Measurements from ENCODE around the gene DPYSL4. TPM values are rescaled to one million over a fixed set of nuclear protein-coding genes. Genes with fewer than 3 reads are reported as not detected.
A peak's percentile ranks its signal among the peaks of the same experiment; 100 is the strongest.

Gene DPYSL4
- total RNA-seq = 1 to 10 TPM; 1.2 to 1.6 TPM

GRCh38 chr10:132186488-132187429 is at the start of gene DPYSL4:
DPYSL4 (plus strand) TSS chr10:132186948; CDS start chr10:132187064, 116 bp downstream.
- H3K9me3 Mint-ChIP-seq = peaks cover 3% of the 10 kb centered on the region
- no peak for DNase-seq
- no peak within 1 kb of the TSS for H3K4me3 Mint-ChIP-seq
- H3K36me3 Mint-ChIP-seq (ENCODE audit: low read depth) = no peaks in the 10 kb centered on the region
- H3K4me1 Mint-ChIP-seq = peaks cover 3% of the 10 kb centered on the region
- H3K27ac Mint-ChIP-seq = no peak within 1 kb of the TSS
- ChIA-PET POLR2A (no interaction called here), CTCF (interaction anchor here (0.9 kb wide), 1 partner anchor 13 kb away, joined by 3 read pairs; no protein-coding TSS in a partner anchor)
- peaks cover 46% of the 10 kb centered on the region for H3K27me3 Mint-ChIP-seq

DNA sequence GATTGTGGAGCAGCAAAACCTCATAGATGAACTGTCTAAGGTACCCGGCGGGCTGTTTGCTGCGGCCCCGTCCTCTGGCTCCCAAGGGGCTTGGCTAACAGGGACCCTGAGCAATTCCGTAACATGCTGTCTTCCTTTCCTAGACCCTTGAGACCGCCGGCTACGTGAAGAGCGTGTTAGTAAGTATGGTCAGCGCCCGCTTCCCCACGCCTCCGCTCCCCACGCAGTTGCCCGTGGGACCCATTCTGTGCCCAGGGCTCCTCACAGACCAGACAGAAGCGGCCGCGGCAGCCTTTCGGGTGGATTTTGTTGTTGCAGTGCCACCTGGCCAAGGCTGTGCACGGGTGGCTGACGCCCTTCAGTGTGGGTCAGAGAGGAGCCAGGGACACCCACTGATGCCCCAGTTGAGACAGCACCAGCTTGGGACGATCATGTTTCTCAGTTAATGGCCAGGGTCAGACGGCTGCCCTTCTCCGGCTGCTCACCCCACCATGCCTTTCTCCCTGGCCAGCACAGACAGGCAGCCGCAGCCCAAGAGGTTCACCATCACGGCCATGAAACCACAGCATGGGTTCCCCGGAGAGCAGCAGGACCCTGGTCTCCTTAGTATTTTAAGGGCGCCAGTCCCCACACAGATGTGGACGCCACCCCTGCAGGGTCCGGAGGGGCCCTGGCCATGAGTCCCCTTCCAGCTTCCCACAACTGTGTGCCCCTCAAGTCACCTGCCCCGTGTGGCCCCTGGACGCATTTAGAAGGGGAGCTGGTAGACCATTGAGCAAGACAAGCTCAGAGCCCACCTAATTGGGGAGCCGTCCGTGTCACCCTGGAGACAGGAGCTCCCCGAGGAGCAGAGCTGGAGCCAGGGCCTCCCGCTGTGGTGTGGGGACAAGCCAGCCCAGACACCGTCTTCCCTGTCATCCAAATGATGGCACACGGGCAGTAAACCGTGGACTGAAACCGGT is 49.4 kb upstream of the DPYSL4 start:
- Mint-ChIP-seq H3K27me3 (no peaks in the 10 kb centered on the region), H3K4me3 (no peak overlapping the region), H3K27ac (no peak overlapping the region), H3K9me3 (no peaks in the 10 kb centered on the region), H3K36me3 (ENCODE audit: low read depth) (no peaks in the 10 kb centered on the region), H3K4me1 (no peaks in the 10 kb centered on the region)
- no peak for DNase-seq
- CTCF ChIA-PET = no interaction called here
- POLR2A ChIA-PET = no interaction called here

DNA sequence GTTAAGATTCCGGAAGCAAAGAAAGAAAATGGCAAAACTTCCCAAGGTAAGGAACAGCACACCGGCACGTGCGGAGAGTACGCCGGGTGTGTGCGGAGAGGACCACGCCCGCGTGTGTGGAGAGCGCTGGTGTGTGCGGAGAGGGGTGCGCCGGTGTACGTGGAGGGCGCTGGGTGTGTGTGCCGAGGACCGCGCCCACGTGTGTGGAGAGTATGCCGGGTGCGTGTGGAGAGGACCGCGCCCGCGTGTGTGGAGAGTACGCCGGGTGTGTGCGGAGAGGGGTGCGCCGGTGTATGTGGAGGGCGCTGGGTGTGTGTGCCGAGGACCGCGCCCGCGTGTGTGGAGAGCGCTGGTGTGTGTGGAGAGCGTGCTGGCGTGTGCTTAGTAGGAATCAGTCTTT is 48.6 kb upstream of the DPYSL4 start:
- Mint-ChIP-seq H3K27me3 (no peaks in the 10 kb centered on the region), H3K36me3 (ENCODE audit: low read depth) (no peaks in the 10 kb centered on the region), H3K9me3 (no peaks in the 10 kb centered on the region), H3K4me1 (no peaks in the 10 kb centered on the region), H3K4me3 (no peak overlapping the region), H3K27ac (no peak overlapping the region)
- POLR2A ChIA-PET = no interaction called here
- DNase-seq = no peak
- CTCF ChIA-PET = no interaction called here

DNA sequence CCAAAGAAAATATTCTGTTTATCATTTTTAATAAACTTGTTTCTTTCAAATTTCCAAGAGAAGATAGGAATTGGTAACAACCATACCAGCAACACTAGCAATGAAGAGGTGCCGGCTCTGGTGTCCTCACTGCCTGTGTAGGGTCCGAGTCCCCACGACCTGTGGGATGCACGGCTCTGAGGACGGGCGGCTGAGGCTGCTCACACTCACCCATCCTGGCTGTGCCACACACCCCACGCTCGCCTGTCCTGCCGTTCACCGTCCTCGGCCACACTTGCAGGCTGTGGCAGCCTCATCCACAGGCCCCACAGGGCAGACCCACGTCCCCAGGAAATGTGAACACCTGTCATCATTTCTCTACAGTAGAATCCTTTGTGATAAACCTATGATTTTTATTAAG is 48.2 kb upstream of the DPYSL4 start:
- POLR2A ChIA-PET = no interaction called here
- no peaks in the 10 kb centered on the region for H3K36me3 Mint-ChIP-seq (ENCODE audit: low read depth)
- no peak overlapping the region for H3K4me3 Mint-ChIP-seq
- H3K9me3 Mint-ChIP-seq = no peaks in the 10 kb centered on the region
- peaks cover 2% of the 10 kb centered on the region for H3K27me3 Mint-ChIP-seq
- DNase-seq = no peak
- H3K4me1 Mint-ChIP-seq = no peaks in the 10 kb centered on the region
- CTCF ChIA-PET = no interaction called here
- no peak overlapping the region for H3K27ac Mint-ChIP-seq

DNA sequence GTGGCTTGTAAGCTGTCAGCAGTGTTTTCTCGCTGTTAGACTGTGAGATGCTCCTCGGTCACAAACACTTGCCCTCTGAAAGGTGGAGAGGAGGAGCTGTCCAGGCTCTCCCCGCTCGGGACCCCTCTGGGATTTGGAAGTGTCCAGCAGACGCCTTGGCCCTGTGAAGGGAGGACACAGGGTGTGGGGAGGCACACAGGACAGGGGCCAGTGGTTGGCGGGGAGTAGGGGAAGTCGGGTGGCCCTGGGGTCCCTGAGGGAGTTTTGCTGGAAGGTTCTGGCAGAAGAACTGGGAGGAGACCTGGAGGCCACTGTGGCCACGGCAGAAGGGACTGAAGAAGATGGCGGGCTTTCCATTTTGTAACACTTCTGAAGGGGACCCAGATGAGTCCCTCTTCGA is 47.2 kb upstream of the DPYSL4 start:
- CTCF ChIA-PET = no interaction called here
- no peaks in the 10 kb centered on the region for H3K36me3 Mint-ChIP-seq (ENCODE audit: low read depth)
- no peak overlapping the region for H3K27ac Mint-ChIP-seq
- POLR2A ChIA-PET = no interaction called here
- no peaks in the 10 kb centered on the region for H3K9me3 Mint-ChIP-seq
- peaks cover 2% of the 10 kb centered on the region for H3K27me3 Mint-ChIP-seq
- no peak overlapping the region for H3K4me3 Mint-ChIP-seq
- no peaks in the 10 kb centered on the region for H3K4me1 Mint-ChIP-seq
- no peak for DNase-seq

GRCh38 chr10:132140167-132140925 is 46.4 kb upstream of the DPYSL4 start:
- no peaks in the 10 kb centered on the region for H3K36me3 Mint-ChIP-seq (ENCODE audit: low read depth)
- H3K4me1 Mint-ChIP-seq = no peaks in the 10 kb centered on the region
- no peak overlapping the region for H3K27ac Mint-ChIP-seq
- no peaks in the 10 kb centered on the region for H3K9me3 Mint-ChIP-seq
- ChIA-PET CTCF (no interaction called here), POLR2A (no interaction called here)
- no peak overlapping the region for H3K4me3 Mint-ChIP-seq
- H3K27me3 Mint-ChIP-seq = peaks cover 2% of the 10 kb centered on the region
- no peak for DNase-seq

DNA sequence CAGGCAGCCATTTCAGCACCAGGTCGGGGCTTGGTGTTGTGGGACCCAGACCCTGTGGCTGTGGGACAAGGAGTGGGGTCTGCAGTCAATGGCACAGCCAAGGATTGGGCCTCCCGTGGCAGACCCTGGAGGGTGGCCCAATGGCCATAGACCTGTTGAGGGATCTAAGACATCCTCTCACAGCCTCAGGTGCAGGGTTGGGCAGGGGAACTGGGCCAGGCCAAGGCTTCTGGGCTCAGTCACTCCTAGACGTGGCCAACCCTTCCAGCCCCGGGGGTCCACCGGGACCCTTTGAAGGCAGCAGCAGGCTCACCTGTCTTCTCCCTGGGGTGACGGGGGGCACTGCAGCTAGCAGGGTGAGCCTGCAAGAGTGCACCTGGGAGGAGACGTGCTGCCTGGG is 45.7 kb upstream of the DPYSL4 start:
- H3K4me1 Mint-ChIP-seq = no peaks in the 10 kb centered on the region
- H3K4me3 Mint-ChIP-seq = no peak overlapping the region
- no peak overlapping the region for H3K27ac Mint-ChIP-seq
- H3K27me3 Mint-ChIP-seq = peaks cover 2% of the 10 kb centered on the region
- ChIA-PET CTCF (no interaction called here), POLR2A (no interaction called here)
- H3K36me3 Mint-ChIP-seq (ENCODE audit: low read depth) = no peaks in the 10 kb centered on the region
- H3K9me3 Mint-ChIP-seq = no peaks in the 10 kb centered on the region
- no peak for DNase-seq

GRCh38 chr10:132141526-132142395 is 45.0 kb upstream of the DPYSL4 start:
- CTCF ChIA-PET = interaction anchor here (0.9 to 1.8 kb wide), 3 partner anchors 11 to 22 kb away, joined by 3 to 13 read pairs (median 3); no protein-coding TSS in a partner anchor
- Mint-ChIP-seq H3K4me1 (no peaks in the 10 kb centered on the region), H3K27ac (no peak overlapping the region), H3K9me3 (no peaks in the 10 kb centered on the region), H3K36me3 (ENCODE audit: low read depth) (no peaks in the 10 kb centered on the region), H3K4me3 (no peak overlapping the region), H3K27me3 (peaks cover 2% of the 10 kb centered on the region)
- DNase-seq = no peak
- POLR2A ChIA-PET = no interaction called here

DNA sequence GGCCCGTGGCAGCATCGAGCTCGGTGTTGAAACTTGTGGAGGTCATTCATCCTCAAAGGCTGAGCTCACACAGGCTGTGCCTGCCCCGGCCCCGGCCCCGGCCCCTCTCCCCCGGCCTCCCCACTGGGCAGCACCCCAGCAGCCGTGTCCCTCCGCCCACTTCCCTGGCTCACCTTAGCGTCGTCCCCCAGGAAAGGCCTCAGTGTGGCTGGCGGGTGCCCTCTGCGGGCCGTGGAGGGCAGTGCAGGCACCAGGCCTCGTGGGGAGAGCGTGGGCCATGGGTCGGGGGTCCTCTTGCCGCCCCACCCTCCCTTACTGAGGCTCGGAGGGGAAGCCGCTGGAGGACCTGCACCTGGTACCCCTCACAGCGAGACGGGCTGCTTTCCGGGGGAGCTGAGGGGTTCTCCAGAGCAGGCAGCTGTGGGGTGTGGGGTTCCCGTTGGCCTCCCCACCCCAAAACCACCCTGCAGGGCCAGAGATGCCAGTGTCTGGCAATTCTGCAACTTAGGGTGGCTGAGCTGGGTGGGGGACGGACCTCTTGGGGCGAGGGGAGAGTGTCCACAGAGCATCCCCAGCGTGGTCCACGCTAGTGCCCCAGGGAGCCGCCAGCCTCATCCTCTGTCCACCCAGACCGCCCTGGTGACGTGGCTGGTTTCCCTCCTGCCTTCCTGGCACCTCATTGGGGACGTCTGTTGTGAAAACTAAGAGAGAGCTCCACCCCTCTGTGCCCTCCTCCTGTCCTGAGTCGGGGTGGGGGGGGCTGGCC is 44.2 kb upstream of the DPYSL4 start:
- Mint-ChIP-seq H3K36me3 (ENCODE audit: low read depth) (no peaks in the 10 kb centered on the region), H3K27ac (no peak overlapping the region), H3K9me3 (no peaks in the 10 kb centered on the region), H3K27me3 (peaks cover 2% of the 10 kb centered on the region), H3K4me1 (no peaks in the 10 kb centered on the region), H3K4me3 (no peak overlapping the region)
- ChIA-PET CTCF (interaction anchor here (0.9 to 1.8 kb wide), 4 partner anchors 10 to 400 kb away, joined by 3 to 13 read pairs (median 3); no protein-coding TSS in a partner anchor), POLR2A (no interaction called here)
- peak; percentile 45 for DNase-seq

DNA sequence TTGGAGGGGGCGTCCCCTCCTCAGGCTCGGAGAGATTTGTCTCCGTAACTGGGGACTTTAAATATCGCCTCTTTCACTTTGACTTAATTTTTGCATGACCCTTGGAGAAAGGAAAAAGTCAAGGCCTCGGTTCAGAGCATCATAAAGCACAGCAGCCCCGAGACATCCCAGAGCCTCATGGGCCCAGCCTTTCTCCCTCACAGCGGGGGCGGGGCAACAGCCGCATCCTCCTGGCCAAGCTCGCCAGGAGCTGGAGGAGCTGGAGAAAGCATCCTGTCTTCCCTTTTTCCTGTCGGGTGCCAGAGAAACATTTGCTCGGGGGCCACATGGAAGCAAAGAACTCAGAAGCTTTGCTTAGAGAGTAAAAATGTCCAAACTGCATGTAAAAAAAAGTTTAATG is 43.6 kb upstream of the DPYSL4 start:
- POLR2A ChIA-PET = no interaction called here
- no peaks in the 10 kb centered on the region for H3K4me1 Mint-ChIP-seq
- no peak overlapping the region for H3K27ac Mint-ChIP-seq
- no peaks in the 10 kb centered on the region for H3K36me3 Mint-ChIP-seq (ENCODE audit: low read depth)
- H3K4me3 Mint-ChIP-seq = no peak overlapping the region
- no peaks in the 10 kb centered on the region for H3K9me3 Mint-ChIP-seq
- CTCF ChIA-PET = interaction anchor here (0.7 to 1.8 kb wide), 3 partner anchors 10 to 400 kb away, joined by 3 to 13 read pairs (median 4); no protein-coding TSS in a partner anchor
- peaks cover 2% of the 10 kb centered on the region for H3K27me3 Mint-ChIP-seq
- no peak for DNase-seq

DNA sequence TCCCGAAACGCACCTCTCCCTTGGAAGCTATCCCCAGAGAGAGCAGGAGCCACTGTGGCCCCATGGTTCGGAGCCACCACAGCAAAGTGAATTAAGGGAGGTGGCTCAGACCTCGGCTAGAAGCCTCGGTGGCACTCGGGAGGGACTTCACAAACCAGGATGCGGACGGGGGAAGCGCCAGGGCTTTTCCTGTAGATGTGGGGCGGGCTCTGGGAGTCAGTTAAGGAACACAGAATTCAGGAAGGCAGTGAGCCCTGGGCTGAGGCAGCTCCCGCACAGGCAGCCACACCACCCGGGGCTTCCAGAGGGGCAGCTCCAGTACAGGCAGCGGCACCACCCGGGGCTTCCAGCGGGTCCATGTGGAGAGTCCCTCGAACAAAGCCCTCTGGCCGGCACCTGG is 42.7 kb upstream of the DPYSL4 start:
- CTCF ChIA-PET = no interaction called here
- POLR2A ChIA-PET = no interaction called here
- DNase-seq = no peak
- H3K36me3 Mint-ChIP-seq (ENCODE audit: low read depth) = no peaks in the 10 kb centered on the region
- no peak overlapping the region for H3K4me3 Mint-ChIP-seq
- H3K9me3 Mint-ChIP-seq = no peaks in the 10 kb centered on the region
- H3K27me3 Mint-ChIP-seq = peaks cover 2% of the 10 kb centered on the region
- H3K27ac Mint-ChIP-seq = no peak overlapping the region
- H3K4me1 Mint-ChIP-seq = no peaks in the 10 kb centered on the region

Data from activated CD4-positive, alpha-beta T cell treated with anti-CD3 and anti-CD28 coated beads, Interleukin-2, amount 10 ng/mL, durations not matched to agents 7 days and 5 days (primary cell).